ENCODE measurements around the gene PSD.
A peak's percentile ranks its signal among the peaks of the same experiment; 100 is the strongest.

PSD gene

DNA sequence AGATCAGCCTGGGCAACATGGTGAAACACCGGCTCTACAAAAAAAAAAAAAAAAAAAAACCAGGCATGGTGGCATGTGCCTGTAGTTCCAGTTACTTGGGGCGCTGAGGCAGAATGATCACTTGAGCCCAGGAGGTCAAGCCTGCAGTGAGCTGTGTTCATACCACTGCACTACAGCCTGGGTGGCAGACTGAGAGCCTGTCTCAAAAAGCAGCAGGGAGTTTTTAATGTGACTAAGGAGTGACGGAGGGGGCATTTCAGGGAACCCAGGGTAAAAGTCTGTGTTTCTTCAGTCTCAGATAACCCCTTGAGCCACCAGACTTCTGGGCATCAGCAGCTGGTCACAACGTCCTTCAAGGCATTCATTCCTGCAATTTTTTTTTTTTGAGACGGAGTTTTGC is 34.9 kb upstream of the PSD start:
- H3K9me3 ChIP-seq (replicated peaks in 1 of 2; ENCODE audit: control insufficient read depth in 2 of 2, insufficient read depth in 1 of 2, low read depth in 1 of 2, low read length in 2 of 2), result no peaks in the 10 kb centered on the region
- H3K79me1 ChIP-seq (ENCODE audit: low read depth, low read length), result no peaks in the 10 kb centered on the region
- peaks cover 0 to 7% (median 2%) of the 10 kb centered on the region in 3 experiments for H3K27me3 ChIP-seq (ENCODE audit: control insufficient read depth in 3 of 3, insufficient read depth in 3 of 3, low read depth in 1 of 3, low read length in 3 of 3)
- no peak overlapping the region for H3K4me2 ChIP-seq (ENCODE audit: insufficient read depth, low read length, poor library complexity, severe bottlenecking)
- peaks cover 7 to 20% of the 10 kb centered on the region in 2 donors for H3K4me1 ChIP-seq (ENCODE audit: control insufficient read depth in 2 of 2, insufficient read depth in 1 of 2, low read depth in 1 of 2, low read length in 2 of 2)
- no peak overlapping the region for H3K4ac ChIP-seq (ENCODE audit: low read length)
- WGBS, 2 donors (ENCODE audit: extremely low coverage in 2 of 2, insufficient read length in 2 of 2, insufficient replicate concordance in 1 of 2), result no CpG with 5 or more reads among the region's 5 CpGs
- no peak overlapping the region for H2AK5ac ChIP-seq (ENCODE audit: low read depth, low read length)
- no peak overlapping the region for H2BK5ac ChIP-seq (ENCODE audit: low read length)
- no peak overlapping the region for H3K9ac ChIP-seq (ENCODE audit: low read depth, low read length, poor library complexity)
- peaks cover 0 to 4% of the 10 kb centered on the region in 2 donors for H3K36me3 ChIP-seq (replicated peaks in 1 of 2; ENCODE audit: control insufficient read depth in 2 of 2, insufficient read depth in 2 of 2, low read length in 2 of 2)
- H3K18ac ChIP-seq (ENCODE audit: low read length), result no peak overlapping the region
- H3K23ac ChIP-seq (ENCODE audit: low read depth, low read length, poor library complexity), result no peak overlapping the region
- no peak overlapping the region for H2BK120ac ChIP-seq (ENCODE audit: low read depth, low read length)
- no peak overlapping the region for H2AFZ ChIP-seq (ENCODE audit: low read length)
- no peak overlapping the region for H3K4me3 ChIP-seq (ENCODE audit: low read length in 2 of 2)
- no peak overlapping the region for H3K14ac ChIP-seq (ENCODE audit: low read length)
- no peak overlapping the region for H2BK12ac ChIP-seq (ENCODE audit: low read length)
- no peak overlapping the region for H4K8ac ChIP-seq (ENCODE audit: low read depth, low read length)
- no peak overlapping the region for H4K91ac ChIP-seq (ENCODE audit: low read depth, low read length, poor library complexity)
- no peak overlapping the region for H2BK15ac ChIP-seq (ENCODE audit: low read length)
- no peak for DNase-seq (ENCODE audit: low spot score)
- H3K27ac ChIP-seq (replicated peaks; ENCODE audit: low read length), result no peak overlapping the region

DNA sequence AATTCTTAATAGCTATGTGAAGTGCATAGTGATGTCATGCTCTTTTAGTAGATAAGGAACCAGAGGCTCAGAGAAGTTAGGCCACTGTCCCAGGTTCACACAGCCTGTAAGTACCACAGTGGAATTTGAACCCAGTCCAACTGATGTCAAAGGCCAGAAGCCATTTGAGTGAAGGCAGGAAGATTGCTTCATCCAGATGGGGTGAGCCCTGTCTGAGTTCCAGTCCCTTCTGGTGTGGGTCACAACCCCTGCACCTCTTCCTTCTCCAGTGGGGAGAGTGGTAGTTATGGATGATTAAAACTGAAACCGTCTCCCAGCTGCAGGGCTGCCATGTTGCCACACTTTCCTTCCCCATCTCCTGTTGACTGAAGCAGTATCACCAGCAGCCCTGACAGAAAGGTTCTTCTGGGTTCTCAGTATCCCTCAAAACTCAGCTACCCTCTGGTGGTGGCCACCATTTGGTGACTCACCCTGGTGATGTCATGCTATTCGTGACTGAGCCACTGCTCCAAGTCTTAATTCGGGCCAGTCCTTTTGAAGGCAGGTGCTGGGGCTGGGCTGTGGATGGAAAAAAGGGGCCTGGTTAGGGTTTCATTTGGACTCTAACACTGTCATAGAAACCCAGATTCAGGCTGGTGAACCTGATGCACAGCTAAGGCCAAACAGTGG is 34.2 kb upstream of the PSD start:
- Histone ChIP-seq H4K8ac (ENCODE audit: low read depth, low read length) (no peak overlapping the region), H3K23ac (ENCODE audit: low read depth, low read length, poor library complexity) (no peak overlapping the region), H2BK15ac (ENCODE audit: low read length) (no peak overlapping the region), H3K4me1 (ENCODE audit: control insufficient read depth in 2 of 2, insufficient read depth in 1 of 2, low read depth in 1 of 2, low read length in 2 of 2) (peaks cover 7 to 20% of the 10 kb centered on the region in 2 donors), H3K14ac (ENCODE audit: low read length) (no peak overlapping the region), H3K27ac (replicated peaks; ENCODE audit: low read length) (no peak overlapping the region), H3K79me1 (ENCODE audit: low read depth, low read length) (no peaks in the 10 kb centered on the region), H2BK5ac (ENCODE audit: low read length) (no peak overlapping the region), H3K9me3 (replicated peaks in 1 of 2; ENCODE audit: control insufficient read depth in 2 of 2, insufficient read depth in 1 of 2, low read depth in 1 of 2, low read length in 2 of 2) (no peaks in the 10 kb centered on the region), H2AK5ac (ENCODE audit: low read depth, low read length) (no peak overlapping the region), H3K27me3 (ENCODE audit: control insufficient read depth in 3 of 3, insufficient read depth in 3 of 3, low read depth in 1 of 3, low read length in 3 of 3) (peaks cover 0 to 7% (median 2%) of the 10 kb centered on the region in 3 experiments), H3K4ac (ENCODE audit: low read length) (no peak overlapping the region), H3K4me2 (ENCODE audit: insufficient read depth, low read length, poor library complexity, severe bottlenecking) (no peak overlapping the region), H2AFZ (ENCODE audit: low read length) (no peak overlapping the region), H2BK120ac (ENCODE audit: low read depth, low read length) (no peak overlapping the region), H3K36me3 (replicated peaks in 1 of 2; ENCODE audit: control insufficient read depth in 2 of 2, insufficient read depth in 2 of 2, low read length in 2 of 2) (peaks cover 0 to 4% of the 10 kb centered on the region in 2 donors), H3K9ac (ENCODE audit: low read depth, low read length, poor library complexity) (no peak overlapping the region), H3K4me3 (ENCODE audit: low read length in 2 of 2) (no peak overlapping the region), H4K91ac (ENCODE audit: low read depth, low read length, poor library complexity) (no peak overlapping the region), H2BK12ac (ENCODE audit: low read length) (no peak overlapping the region), H3K18ac (ENCODE audit: low read length) (no peak overlapping the region)
- DNase-seq (ENCODE audit: low spot score), result no peak
- WGBS, 2 donors (ENCODE audit: extremely low coverage in 2 of 2, insufficient read length in 2 of 2, insufficient replicate concordance in 1 of 2), result no CpG with 5 or more reads among the region's 3 CpGs

DNA sequence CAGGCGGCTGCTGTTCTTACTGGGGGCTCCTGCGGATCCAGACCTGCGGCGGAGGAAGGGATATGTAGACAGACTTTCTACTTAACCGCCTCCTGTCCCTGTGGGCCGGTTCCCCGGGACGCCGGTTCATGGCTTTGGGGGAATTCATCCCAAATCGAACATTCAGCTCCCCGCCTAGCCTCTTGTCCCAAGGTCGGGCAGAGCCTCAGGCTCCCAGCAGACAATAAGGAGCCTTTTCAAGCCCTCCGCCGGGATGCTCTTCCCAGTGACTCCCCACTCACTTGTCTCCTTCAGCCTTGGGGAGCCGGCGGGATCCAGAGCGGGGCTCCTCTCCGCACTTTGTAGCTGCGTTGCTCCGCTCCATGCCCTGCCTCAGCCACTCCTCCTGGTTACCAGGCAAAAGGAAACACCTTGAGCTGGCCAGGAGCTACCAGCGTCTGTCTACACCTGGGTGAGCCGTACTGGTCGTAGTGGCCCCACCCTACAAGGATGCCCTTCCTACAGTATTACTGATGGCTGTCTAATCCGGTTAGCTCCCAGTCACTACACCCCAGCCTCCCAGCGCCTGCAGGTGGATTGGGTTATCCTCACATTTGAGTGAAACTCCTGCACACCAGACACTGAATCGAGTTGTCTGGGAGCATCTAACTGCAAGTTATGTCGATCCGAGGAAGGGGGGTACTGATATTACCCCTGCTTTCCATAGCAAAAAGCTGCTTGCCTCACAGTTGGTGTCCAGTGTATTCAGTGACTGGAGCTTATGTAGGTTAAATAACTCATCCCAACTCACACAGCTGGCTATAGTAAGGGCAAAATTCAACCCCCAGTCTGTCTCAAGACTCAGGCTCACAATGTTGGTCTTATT is 32.8 kb upstream of the PSD start, which contains the start of gene C10orf95:
TSS of gene C10orf95 (minus strand) at position 439 of the 865 bp plus-strand sequence. CDS start 450 bp downstream, outside the sequence.
- Histone ChIP-seq H4K8ac (ENCODE audit: low read depth, low read length) (no peak within 1 kb of the TSS), H3K27me3 (ENCODE audit: control insufficient read depth in 3 of 3, insufficient read depth in 3 of 3, low read depth in 1 of 3, low read length in 3 of 3) (peaks cover 0 to 7% (median 2%) of the 10 kb centered on the region in 3 experiments), H2BK5ac (ENCODE audit: low read length) (peak within 1 kb of the TSS; percentile 3), H3K4me1 (ENCODE audit: control insufficient read depth in 2 of 2, insufficient read depth in 1 of 2, low read depth in 1 of 2, low read length in 2 of 2) (peaks cover 7 to 20% of the 10 kb centered on the region in 2 donors), H3K4ac (ENCODE audit: low read length) (no peak within 1 kb of the TSS), H2BK12ac (ENCODE audit: low read length) (no peak within 1 kb of the TSS), H3K4me2 (ENCODE audit: insufficient read depth, low read length, poor library complexity, severe bottlenecking) (peak within 1 kb of the TSS; percentile 95), H3K36me3 (replicated peaks in 1 of 2; ENCODE audit: control insufficient read depth in 2 of 2, insufficient read depth in 2 of 2, low read length in 2 of 2) (peaks cover 0 to 4% of the 10 kb centered on the region in 2 donors), H2AK5ac (ENCODE audit: low read depth, low read length) (peak within 1 kb of the TSS; percentile 84), H3K14ac (ENCODE audit: low read length) (peak within 1 kb of the TSS; percentile 21), H3K9ac (ENCODE audit: low read depth, low read length, poor library complexity) (peak within 1 kb of the TSS; percentile 90), H3K23ac (ENCODE audit: low read depth, low read length, poor library complexity) (peak within 1 kb of the TSS; percentile 76), H4K91ac (ENCODE audit: low read depth, low read length, poor library complexity) (no peak within 1 kb of the TSS), H3K9me3 (replicated peaks in 1 of 2; ENCODE audit: control insufficient read depth in 2 of 2, insufficient read depth in 1 of 2, low read depth in 1 of 2, low read length in 2 of 2) (no peaks in the 10 kb centered on the region), H3K4me3 (ENCODE audit: low read length in 2 of 2) (peak within 1 kb of the TSS; percentile 73 to 80), H2BK15ac (ENCODE audit: low read length) (no peak within 1 kb of the TSS), H2AFZ (ENCODE audit: low read length) (peak within 1 kb of the TSS; percentile 93), H3K79me1 (ENCODE audit: low read depth, low read length) (no peaks in the 10 kb centered on the region), H3K18ac (ENCODE audit: low read length) (peak within 1 kb of the TSS; percentile 94), H3K27ac (replicated peaks; ENCODE audit: low read length) (no peak within 1 kb of the TSS), H2BK120ac (ENCODE audit: low read depth, low read length) (peak within 1 kb of the TSS; percentile 61)
- no CpG with 5 or more reads among the region's 28 CpGs for WGBS, 2 donors (ENCODE audit: extremely low coverage in 2 of 2, insufficient read length in 2 of 2, insufficient replicate concordance in 1 of 2)
- no peak for DNase-seq (ENCODE audit: low spot score)
